Cardiac ventricle fibroblast (primary cell): ENCODE results near the gene EIF2B4. TPM values are rescaled to one million over a fixed set of nuclear protein-coding genes. Genes with fewer than 3 reads are reported as not detected.

Source experiments
- total RNA-seq: library from RNA; depleted of rRNA; stranded (reverse); fragments of >200 nt; gene quantifications from 2 replicates; pipeline ENCODE4 v1.2.3, GENCODE V29; 2015

The EIF2B4 gene
- total RNA-seq, result 28.6 and 35.0 TPM in 2 replicates

DNA sequence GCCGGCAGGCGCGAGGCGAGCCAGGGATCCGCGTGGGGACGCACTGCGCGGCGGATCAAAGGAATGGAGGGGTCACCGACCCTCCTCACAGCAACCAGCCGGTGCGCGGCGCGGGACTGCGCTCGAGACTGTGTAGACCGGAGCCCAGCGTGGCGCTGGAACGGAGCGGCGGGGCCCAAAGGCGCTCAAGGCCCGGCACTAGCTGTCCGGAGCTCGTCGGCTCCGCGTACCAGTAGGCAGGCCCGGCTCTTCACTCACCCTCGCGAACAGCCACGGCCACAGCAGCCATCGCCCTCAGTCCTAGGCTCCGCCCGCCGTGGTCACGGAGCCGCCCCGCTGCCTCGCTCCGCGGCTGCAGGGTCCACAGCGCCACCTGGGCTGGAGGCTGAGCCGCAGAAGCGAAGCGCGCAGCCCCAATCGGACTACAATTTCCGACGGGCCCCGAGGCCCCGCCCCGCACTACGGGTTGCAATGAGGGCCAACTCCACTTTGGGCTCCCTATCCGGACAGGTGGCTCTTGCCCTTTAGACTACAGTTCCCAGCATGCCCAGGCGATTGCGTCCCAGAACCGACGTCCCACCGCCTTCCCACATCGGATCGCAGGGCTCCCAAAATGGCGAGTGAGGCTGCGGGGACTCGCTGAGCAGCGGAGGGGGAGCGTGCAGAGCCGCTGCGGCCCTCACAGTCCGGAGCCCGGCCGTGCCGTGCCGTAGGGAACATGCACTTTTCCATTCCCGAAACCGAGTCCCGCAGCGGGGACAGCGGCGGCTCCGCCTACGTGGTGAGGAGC lies at the start of gene EIF2B4, which contains the start of gene SNX17:
TSS of gene EIF2B4 (minus strand) at position 313 of the 790 bp plus-strand sequence. CDS start at position 289, 24 bp downstream.
TSS of gene SNX17 (plus strand) at position 591 of the 790 bp plus-strand sequence. CDS start at position 719, 128 bp downstream.

DNA sequence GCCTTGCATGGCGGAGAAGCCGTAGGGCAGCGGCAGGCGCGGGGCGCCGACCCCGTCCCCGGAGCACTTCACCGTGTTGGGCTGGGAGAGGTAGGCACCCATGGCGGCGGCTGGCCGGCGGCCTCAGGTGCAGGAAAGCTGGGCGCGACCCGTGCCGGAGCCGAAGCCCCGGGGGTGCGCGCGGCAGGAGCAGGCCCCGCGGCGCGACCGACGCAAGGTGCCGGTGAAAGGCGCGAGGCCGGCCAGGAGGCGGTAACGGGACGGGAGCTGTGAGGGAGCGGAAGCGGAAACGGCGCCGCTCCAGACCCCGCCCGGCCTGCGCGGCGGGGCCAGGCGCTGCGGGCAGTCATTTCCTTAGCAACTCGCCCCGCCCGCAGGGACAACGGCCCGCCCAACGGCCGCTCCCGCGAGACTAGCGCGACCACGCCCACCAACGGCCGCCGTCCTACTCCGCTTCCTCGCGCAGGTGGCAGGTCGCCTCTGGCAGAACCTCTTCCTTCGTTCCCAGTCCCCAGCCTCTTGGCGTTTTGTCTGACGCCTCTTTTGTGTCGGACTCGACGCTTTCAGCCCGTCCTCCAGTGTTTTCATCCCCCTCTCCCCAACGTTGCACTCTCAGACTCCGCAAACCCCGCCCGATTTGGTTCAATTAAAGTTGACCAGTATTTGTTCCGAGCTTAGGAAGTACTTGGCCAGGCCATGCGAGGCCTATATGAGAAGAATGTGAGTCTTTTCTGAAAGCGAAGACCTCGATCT lies 39.4 kb upstream of the EIF2B4 start, which contains the start of gene PPM1G:
TSS of gene PPM1G (minus strand) at position 271 of the 753 bp plus-strand sequence. CDS start at position 102, 169 bp downstream.

DNA sequence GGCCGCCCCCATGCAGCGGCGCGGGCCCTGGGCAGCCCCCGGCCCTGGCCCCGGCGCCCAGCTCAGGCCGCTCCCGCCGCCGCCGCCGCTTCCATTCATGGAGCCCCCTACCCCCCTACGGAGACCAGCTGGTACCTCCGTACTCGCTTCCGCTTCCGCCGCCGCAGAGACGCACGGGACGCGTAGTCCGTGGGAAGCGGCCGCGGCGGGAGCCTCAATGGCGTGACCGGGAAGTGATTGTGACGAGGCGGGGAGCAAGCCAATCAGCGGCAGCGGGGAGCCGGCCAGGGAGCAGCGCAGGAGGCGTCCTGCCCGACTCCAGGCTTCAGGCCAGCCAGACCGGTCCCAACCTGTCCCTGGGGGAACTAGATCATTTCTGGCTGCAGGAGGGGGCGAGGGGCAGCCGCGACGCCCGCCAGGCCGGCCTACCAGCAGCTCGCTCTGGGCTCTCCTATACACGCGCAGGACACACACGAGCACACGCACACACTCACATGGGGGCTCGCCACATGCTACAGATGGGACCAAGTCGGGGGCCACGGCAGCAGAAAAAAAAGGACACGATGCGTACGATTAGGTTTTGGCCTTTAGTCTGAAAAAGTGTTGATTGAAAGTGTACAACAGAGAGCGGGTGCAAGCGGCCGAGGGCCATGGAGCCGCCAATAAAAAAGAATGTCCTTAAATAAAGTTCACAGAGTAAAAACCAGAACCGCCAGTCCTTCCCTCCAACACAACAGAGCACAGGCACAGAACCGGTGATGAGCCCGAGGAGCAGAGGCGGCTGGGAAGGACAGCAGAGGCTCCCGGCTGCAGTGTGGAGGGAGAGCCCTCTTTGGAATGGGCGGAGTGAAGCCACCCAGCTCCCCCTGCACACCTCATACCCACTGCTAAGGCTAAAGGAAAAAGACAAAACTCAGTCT lies 10.7 kb upstream of the EIF2B4 start, which contains the start of gene ZNF513:
TSS of gene ZNF513 (minus strand) at position 109 of the 920 bp plus-strand sequence. CDS start 208 bp downstream, outside the sequence.

DNA sequence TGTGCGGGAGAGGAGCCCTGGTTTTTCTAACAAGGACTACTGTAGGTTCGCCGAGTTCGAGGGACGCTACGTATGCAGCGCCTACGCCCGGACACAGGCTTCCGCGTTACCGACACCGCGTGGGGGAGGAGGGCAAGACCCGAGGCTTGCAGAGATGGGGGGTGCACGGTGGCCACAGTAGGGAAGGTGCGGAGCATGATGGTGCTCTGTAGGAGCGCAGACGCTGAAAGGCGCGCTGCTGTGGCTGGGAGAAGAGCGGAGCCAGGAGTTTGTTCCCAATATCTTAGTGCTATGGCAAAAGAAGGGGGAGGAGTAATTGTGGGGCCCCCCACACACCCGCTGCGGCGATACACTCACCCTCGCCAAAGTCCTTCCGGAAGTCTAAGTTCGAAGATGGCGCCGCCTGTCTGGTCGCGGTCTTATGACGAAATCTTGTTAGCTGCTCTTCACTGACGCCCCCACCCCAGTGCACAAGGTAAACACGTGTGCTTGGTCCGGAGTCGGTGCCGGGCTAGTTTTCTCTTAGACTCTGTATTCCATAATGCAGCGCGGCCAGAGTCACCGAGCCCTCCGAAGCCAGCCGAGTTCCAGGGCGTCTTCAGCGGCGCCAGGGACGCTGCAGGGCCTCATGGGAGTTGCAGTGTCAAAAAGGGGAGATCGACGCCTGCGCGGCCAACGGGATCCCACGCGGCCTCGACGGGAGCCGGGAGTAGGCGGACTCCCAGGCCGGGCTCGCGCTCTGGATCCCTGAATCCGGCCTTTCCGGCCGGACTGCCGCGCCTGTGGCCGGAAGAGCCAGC lies 13.6 kb downstream of the EIF2B4 start, which contains the start of gene GTF3C2:
TSS of gene GTF3C2 (minus strand) at position 383 of the 800 bp plus-strand sequence. CDS start 13,210 bp downstream, outside the sequence.

DNA sequence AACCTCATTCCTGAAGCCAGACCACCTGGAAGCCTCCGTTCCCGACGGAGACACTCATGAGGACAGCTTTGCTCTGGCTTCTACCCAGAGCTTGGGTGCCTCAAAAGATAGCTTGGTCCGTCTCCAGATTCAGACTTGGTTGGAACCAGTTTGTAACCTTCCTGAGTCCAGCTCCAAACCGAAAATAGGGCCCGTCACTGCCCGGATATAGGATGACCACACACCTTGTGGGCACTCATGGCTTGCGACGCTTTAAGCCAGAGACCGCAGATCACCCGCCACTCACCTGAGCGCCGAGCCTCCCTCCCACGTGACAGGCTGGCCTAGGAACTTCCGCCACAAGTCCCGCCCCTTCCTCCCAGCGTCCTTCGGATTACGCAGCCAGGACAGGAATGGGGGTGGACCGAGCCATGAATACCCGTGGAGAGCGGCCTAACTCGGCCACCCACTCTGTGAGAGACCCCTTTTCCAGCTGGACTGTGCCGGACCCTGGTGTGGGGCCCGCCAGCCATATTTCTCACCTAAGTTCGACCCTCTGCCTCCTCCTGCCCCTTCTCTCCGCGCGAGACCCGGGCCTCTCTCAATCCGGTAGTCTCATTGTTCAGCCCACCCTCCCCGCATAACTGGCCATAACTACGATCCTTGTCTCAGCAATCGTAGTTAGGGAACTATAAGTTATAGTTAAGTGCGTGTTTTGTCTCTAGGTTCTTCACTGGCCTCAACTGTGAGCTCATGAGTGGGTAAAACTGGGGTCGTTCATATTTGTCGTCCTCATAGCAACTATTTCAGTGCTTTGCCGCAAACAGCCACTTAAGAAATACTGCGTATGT lies 47.2 kb downstream of the EIF2B4 start, which contains the start of gene MPV17:
TSS of gene MPV17 (minus strand) at position 332 of the 830 bp plus-strand sequence. CDS start 580 bp downstream, outside the sequence.

Other genes starting within 250 kb of the EIF2B4 start
- 0.06 TPM in 1 of 2 replicates, not detected in the other for gene ABHD1, start 246.5 kb downstream of the EIF2B4 start, total RNA-seq
- gene PREB, start 235.7 kb downstream of the EIF2B4 start, total RNA-seq, result 54.4 and 60.6 TPM in 2 replicates
- gene PRR30, start 230.9 kb downstream of the EIF2B4 start, total RNA-seq, result not detected in 2 replicates
- gene TCF23, start 221.3 kb downstream of the EIF2B4 start, total RNA-seq, result 0.10 and 0.44 TPM in 2 replicates
- 157 and 193 TPM in 2 replicates for gene ATRAID, start 158.3 kb downstream of the EIF2B4 start, total RNA-seq
- gene SLC5A6, start 158.1 kb downstream of the EIF2B4 start, total RNA-seq, result 12.2 and 13.5 TPM in 2 replicates
- 27.5 and 30.3 TPM in 2 replicates for gene CAD, start 153.0 kb downstream of the EIF2B4 start, total RNA-seq
- gene SLC30A3, start 107.3 kb downstream of the EIF2B4 start, total RNA-seq, result 0.06 and 0.10 TPM in 2 replicates
- gene DNAJC5G, start 94.9 kb downstream of the EIF2B4 start, total RNA-seq, result not detected in 2 replicates
- not detected in 2 replicates for gene TRIM54, start 87.9 kb downstream of the EIF2B4 start, total RNA-seq
- gene UCN, start 61.9 kb downstream of the EIF2B4 start, total RNA-seq, result 1.1 and 1.2 TPM in 2 replicates
- gene MPV17, start 47.2 kb downstream of the EIF2B4 start, total RNA-seq, result 123 and 139 TPM in 2 replicates
- gene GTF3C2, start 13.6 kb downstream of the EIF2B4 start, total RNA-seq, result 23.2 and 28.6 TPM in 2 replicates
- 87.7 and 96.2 TPM in 2 replicates for gene SNX17, start 278 bp upstream of the EIF2B4 start, total RNA-seq
- gene ZNF513, start 10.4 kb upstream of the EIF2B4 start, total RNA-seq, result 3.0 and 5.4 TPM in 2 replicates
- gene PPM1G, start 39.3 kb upstream of the EIF2B4 start, total RNA-seq, result 51.3 and 53.0 TPM in 2 replicates
- 74.3 and 82.3 TPM in 2 replicates for gene NRBP1, start 58.3 kb upstream of the EIF2B4 start, total RNA-seq
- not detected in 2 replicates for gene KRTCAP3, start 72.0 kb upstream of the EIF2B4 start, total RNA-seq
- gene IFT172, start 119.4 kb upstream of the EIF2B4 start, total RNA-seq, result 10.6 and 21.5 TPM in 2 replicates
- 30.8 and 42.8 TPM in 2 replicates for gene FNDC4, start 124.9 kb upstream of the EIF2B4 start, total RNA-seq
- 0.34 and 0.44 TPM in 2 replicates for gene GCKR, start 126.5 kb upstream of the EIF2B4 start, total RNA-seq
- 9.9 and 29.8 TPM in 2 replicates for gene ZNF512, start 212.7 kb upstream of the EIF2B4 start, total RNA-seq